Occipital lobe (tissue), 2 donors: ENCODE data around the gene NPIPB2. TPM values are rescaled to one million over a fixed set of nuclear protein-coding genes. Genes with fewer than 3 reads are reported as not detected.
"Not testable (repeated sequence)": the region's sequence is repeated elsewhere in the genome, so short reads cannot be mapped to it uniquely, and the experiment has no call there.

Source experiments
- DNase-seq: peaks from one replicate; lab custom pipeline; 2025; lab: John Stamatoyannopoulos, UW
- total RNA-seq: library from RNA; depleted of rRNA; stranded (reverse); fragments of >200 nt; gene quantifications from one replicate; pipeline ENCODE4 v1.2.3, GENCODE V29; 2014

Gene NPIPB2
- total RNA-seq: 0.78 TPM

DNA sequence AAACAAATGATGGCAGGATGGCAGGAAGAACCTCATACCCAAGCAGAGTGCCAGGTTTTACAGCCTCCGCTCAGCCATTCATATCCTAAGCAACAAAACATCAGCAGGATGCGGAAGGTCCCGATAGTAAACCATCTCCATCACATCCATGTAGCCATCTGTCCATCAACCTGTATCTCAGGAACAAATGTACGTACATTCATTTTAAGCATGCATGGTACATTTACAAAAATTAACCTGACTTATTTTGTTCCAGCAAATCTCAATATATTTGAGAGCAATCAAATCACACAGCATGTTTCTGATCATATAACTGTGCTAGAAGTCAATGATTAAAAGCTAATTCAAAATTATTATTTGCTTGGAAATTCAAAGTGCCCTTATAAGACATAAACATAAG lies at the start of gene NPIPB2:
Gene NPIPB2 (minus strand): TSS at position 101 of the 400 bp plus-strand sequence. CDS start 0 bp downstream, at position 101.
- DNase-seq: not testable (repeated sequence)

DNA sequence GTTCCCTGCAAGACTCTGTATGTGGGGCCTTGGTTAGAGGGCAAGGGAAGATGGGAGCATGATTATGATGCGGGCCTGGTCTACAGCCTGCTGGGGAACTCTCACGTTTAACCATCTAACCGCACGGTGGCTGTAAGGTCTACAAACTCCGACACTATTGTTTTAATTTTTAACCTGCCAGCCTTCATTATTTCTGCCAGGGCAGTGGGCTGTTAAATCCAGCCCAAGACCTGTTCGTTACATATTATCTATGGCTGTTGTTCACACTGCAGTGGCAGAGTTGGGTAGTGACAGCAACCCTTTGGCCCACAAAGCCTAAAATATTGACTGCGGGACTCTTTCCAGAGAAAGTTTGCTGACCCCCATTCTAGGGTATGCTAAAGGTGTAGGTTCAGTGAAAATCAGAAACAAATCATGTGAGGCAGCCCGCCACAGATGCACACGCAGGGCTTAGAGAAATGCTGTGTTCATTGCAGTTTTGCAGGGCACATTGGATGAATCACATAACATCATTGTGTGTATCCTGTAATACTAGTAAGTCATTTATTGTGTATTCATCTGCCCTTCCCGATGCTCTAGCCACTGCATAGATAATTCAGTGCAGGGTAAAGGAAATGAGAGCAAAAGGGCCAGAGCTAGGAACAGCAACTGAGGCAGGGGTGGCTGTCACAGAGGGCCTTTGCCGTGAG lies 49.0 kb upstream of the NPIPB2 start:
- no peak for DNase-seq

DNA sequence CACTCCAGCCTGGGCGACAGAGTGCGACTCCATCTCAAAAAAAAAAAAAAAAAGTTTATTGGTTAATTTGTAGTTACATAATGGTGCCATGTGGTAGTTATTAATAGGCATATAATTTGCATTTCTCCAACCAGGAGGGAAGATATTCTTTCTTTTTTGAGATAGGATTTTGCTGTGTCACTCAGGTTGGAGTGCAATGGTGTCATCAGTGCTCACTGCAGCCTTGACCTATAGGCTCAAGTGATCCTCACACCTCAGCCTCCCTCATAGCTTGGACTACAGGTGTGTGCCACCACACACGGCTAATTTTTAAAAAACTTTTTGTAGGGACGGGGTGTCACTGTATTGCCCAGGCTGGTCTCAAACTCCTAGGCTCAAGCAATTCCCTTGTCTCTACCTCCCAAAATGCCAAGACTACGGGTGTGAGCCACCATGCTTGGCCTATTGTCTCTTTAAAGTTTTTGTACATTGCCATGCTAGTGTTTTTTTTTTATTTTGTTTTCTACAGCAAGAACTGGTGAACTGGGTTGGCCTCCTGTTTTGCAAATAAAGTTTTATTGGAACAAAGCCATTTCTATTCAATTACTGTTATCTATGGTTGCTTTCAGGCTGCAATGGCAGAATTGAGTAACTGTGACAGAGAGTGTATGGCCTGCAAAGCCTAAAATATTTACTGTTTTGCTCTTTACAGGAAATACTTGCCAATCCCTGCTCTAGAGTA lies 46.6 kb upstream of the NPIPB2 start:
- no peak for DNase-seq

DNA sequence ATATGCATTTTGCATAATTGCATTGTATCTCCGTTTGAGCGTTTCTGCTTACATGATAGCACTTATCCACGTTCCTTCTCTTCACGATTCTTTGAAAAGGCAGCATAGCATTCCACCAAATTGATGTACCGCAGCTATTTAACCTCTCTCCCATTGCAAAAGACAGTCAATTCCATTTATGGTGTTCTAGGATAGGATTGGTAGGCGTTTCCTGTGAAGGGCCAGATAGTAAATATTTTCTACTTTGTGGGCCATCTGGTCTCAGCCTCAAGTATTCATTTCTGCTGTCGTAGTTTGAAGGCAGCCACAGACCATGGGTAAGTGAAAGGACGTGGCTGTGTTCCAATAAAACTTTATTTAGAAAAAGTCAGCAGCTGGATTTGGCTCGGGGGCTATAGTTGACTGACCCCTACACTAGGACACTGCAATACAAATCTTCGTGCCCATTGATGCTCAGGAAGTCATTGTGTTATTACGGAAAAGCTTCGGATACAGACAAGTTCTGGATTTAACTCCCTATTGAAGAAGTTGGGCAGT lies 44.7 kb upstream of the NPIPB2 start:
- DNase-seq: no peak

DNA sequence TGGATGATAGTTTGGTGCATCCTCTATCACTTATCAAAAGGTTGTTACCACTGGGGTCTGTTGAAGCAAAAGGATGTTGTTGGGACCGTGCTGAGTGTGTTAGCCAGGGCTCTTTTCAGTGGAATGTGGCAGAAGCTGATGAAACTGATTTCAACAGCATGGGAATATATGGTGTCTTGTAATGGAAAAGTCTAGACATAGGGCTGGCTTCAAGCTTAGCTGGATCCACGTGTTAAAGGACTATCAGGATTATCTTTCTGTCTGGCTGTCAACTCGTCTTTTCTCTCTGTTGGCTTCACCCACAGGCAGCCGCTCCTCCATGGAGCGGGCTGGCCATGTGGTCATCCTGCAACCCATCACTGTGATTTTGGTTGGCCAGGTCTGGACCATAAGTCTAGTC lies 43.4 kb upstream of the NPIPB2 start:
- no peak for DNase-seq

DNA sequence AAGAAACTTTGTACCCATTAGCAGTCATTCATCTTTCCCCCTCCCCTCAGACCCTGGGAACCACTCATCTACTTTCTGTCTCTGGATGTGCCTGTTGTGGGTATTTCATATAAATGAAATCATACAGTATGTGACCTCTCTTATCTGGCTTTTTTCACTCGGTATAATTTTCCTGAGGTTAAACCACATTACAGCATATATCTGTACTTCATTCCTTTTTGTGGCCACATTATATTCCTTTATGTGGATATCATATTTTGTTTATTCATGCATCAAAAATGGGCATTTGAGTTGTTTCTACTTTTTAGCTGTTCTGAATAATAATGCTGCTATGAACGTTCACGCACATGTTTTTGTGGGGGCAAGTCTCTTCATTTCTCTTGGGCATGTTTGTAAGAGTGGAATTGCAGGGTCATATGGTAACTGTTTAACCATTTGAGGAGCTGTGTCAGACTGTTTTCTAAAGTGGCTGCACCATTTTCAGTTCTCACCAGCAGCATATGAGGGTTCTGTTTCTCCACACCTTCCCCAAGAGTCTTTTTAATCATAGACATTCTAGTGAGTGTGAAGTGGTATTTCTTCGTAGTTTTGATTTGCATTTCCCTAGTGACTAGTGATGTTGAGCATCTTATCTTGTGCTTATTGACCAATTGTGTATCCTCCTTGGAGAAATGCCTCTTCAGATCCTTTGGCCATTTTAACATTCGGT lies 38.4 kb upstream of the NPIPB2 start:
- no peak for DNase-seq

DNA sequence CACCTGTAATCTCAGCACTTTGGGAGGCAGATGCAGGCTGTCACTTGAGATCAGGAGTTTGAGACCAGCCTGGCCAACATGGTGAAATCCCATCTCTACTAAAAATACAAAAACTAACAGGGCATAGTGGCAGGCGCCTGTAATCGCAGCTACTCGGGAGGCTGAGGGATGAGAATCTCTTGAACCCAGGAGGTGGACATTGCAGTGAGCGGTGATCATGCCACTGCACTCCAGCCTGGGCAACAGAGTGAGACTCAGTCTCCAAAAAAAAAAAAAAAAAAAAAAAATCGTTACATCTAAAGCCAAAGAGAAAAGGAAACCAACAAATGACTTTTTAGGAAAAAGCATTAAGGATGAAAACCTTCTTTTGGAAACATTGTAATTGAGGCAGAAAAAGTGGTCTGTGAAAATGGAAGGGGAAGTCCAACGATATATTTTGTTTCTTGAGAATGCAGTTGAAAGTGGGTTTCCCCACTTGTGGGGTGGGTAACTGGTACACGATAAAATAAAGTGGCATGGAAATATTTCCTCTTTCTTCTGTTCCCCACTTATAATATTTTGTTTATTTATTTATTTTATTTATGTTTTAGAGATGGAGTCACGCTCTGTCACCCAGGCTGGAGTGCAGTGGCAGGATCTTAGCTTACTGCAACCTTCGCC lies 37.3 kb upstream of the NPIPB2 start:
- no peak for DNase-seq

DNA sequence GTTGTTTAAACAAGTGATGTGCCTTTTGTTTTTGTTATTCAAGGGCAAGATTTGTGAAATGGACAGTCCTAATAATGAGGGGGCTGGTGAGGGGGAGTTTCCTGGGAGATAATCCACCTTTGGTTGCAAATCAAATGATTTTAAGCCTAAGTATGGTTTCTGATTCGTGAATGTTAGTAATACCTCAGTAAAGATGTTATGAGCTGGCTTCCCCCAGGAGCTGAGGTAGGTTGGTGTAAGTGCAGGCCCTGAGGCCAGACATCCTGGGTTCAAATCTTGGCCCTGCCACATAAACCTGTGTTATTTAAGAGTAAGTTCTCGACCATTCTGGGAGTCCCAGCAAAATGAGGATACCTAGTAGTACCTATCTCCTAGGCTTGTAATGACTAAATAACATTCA lies 36.2 kb upstream of the NPIPB2 start:
- DNase-seq: no peak

DNA sequence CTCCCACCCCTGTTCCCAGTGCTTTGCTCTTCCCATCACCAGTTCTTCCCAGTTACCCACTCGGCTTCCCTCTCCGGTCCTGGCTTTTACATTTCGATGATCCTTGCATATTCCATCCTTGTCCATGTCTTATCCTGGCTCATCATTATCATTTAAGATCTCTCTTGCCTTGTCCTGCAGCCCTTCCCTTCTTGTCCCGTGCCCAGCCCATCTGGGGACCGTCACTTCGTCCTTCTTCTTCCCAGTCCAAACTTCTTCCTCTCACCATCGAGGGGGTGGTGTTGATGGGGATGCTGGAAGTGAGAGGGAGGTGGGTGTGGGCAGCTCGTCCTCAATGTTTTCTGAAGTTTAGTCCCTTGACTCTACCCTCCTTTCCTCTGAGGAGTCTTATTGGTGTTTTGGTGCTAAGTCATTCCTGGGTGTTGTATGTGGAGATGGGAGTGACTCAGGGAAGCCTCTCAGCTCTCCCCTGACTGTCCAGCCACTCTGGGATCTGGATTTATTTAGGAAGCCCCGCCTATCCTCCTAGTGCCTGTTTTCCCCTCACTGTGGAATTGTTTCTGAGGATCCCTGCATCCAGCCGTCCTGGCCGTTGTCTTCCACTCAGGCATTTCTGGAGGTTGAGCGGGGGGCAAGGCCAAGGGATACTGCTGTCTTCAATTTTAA lies 35.7 kb upstream of the NPIPB2 start:
- no peak for DNase-seq

DNA sequence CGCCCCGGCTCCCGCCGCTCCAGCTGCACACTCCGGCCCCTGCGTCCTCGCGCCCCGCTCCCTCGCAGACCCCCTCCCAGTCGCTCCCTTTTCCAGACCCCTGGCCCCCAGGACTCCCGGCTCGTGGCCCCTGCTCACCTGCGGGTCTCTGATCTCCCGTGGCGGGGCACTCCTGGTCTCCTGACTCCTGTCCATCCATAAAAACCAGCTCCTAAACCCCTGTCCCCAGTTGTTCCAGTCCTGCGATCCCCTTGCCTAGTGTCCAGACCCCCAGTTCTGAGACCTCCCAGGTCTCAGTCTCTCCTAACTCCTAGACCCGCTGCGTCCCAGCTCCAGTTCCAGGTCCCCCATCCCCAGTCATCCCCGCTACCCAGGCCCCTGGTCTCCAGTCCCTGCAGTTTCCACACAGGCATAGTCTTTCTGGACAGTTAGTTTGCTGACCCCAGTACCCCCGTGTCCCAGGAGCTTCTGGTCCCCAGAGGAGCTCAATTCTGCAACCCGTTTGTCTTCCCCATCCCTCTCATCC lies 35.1 kb upstream of the NPIPB2 start:
- no peak for DNase-seq

DNA sequence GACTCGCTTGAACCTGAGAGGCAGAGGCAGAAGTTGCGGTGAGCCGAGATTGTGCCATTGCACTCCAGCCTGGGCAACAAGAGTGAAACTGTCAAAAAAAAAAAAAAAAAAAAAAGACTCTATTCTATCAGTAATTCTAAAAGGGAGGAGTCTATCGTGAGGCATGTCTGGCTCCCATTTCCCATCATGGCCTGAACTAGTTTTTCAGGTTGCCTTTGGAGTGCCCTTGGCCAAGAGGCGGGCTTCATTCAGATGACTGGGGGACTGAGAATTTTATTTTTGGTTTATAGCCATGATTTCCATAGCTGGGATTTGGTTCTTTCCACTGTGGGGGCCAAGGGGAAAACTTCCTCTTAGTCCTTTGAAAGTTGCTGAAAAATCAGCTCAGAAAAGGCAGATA lies 31.2 kb upstream of the NPIPB2 start:
- DNase-seq: no peak

DNA sequence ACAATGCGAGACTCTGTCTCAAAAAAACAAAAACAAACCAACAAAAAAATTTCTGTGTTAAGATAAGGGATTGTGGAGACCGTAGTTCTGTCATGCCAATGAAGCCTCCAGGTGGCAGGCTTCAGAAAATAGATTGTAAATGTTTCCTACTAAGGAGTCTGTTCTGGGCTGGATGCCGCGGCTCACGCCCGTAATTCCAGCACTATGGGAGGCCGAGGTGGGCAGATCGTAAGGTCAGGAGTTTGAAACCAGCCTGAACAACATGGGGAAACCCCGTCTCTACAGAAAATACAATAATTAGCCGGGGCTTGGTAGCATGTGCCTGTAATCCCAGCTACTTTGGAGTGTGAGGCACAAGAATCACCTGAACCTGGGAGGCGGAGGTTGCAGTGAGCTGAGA lies 30.3 kb upstream of the NPIPB2 start:
- no peak for DNase-seq

DNA sequence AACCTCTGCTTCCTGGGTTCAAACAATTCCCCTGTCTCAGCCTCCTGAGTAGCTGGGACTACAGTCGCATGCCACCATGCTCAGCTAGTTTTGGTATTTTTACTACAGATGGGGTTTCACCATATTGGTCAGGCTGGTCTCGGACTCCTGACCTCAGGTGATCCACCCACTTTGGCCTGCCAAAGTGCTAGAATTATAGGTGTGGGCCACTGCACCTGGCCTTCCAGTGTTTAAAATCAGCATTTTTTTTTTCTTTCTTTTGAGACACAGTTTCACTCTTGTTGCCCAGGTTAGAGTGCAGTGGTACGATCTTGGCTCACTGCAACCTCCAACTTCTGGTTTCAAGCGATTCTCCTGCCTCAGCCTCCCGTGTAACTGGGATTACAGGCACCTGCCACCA lies 28.4 kb upstream of the NPIPB2 start:
- not testable (repeated sequence) for DNase-seq

DNA sequence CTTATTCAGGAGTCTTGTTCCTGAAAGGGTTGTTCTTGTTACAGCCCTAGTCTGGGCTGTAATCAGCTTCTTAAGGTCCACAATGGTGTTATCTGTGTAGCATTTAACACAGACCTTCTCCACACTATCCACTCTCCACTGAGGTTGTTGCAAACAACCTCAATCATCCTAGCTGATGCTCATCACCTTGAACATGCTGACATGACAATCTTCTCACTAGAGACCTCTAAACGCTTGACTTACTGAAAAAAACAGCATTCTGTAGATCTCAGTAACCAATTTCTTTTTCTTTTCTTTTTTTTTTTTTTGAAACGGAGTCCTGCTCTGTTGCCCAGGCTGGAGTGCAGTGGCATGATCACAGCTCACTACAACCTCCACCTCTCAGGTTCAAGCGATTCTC lies 26.7 kb upstream of the NPIPB2 start:
- no peak for DNase-seq

DNA sequence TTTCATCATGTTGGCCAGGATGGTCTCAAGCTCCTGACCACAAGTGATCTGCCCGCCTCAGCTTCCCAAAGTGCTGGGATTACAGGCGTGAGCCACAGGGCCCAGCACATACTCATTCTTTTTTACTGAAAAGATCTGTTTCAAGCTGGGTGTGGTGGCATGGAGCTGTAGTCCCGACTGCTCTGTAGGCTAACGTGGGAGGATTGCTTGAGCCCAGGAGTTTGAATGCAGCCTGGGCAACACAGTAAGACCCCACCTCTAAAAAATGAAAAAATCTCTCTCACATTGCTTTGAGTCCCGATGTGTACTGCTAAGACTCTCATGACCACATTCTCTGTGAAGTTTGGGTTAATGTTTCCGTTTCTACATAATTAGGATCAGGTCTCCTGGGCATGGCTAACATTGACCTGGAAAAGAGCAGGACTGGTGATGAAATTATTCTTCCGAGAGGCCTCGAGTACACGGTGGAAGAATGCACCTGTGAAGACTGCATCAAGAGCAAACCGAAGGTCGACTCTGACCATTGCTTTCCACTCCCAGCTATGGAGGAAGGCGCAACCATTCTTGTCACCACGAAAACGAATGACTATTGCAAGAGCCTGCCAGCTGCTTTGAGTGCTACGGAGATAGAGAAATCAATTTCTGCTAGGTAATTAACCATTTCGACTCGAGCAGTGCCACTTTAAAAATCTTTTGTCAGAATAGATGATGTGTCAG lies 25.5 kb upstream of the NPIPB2 start:
- DNase-seq: no peak

DNA sequence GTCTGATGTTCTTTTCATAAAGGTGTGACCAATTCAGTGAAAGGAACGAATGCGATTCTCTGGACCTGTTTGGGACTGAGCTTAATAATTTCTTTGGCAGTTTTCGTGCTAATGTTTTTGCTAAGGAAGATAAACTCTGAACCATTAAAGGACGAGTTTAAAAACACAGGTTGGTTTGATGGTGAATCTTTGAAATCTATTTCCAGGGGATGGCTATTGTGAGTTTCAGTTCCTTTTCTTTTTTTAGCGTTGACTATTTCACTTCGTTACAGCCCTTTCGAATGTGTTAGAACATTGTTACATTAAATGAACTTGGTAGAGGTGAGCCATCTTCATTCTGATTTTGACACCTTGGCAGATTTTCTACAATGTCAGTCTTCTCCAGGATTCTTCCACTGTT lies 24.3 kb upstream of the NPIPB2 start:
- DNase-seq: no peak

DNA sequence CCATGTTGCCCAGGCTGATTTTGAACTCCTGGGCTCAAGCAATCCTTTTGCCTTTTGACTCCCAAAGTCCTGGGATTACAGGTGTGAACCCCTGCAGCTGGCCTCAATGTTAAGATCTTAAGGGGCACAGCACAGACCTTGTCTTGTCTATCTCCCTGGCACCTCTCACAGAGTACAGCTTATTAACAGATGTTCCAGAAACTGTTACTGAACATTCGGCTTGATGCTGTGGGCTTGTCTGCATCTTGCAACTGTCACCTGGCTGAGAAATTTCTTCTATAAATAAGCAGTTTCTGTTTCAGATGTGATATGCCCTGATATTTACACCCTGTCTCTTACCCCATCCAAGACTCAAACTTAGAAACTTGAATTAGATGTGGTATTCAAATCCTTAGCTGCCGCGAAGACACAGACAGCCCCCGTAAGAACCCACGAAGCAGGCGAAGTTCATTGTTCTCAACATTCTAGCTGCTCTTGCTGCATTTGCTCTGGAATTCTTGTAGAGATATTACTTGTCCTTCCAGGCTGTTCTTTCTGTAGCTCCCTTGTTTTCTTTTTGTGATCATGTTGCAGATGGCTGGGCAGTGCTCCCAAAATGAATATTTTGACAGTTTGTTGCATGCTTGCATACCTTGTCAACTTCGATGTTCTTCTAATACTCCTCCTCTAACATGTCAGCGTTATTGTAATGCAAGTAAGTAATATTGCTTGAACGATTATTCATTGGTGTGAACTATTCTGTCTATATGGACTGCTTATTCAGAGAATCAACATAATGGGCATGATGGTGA lies 23.1 kb upstream of the NPIPB2 start, which contains the start of gene TNFRSF17:
Gene TNFRSF17 (plus strand): TSS at position 450 of the 791 bp plus-strand sequence. CDS start 115 bp downstream, at position 565.
- no peak for DNase-seq

DNA sequence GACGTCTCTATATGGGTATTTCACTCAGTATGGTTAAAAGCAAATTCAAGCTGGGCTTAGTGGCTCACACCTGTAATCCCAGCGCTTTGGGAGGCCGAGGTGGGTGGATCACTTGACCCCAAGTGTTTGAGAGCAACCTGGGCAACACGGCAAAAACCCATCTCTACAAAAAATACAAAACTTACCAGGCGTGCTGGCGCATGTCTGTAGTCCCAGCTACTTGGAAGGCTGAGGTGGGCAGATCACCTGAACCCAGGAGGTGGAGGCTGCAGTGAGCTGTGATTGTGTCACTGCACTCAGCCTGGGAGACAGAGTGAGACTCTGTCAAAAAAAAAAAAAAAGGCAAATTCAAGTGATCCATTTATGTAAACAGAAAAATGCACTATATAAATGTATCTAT lies 21.9 kb upstream of the NPIPB2 start:
- no peak for DNase-seq

DNA sequence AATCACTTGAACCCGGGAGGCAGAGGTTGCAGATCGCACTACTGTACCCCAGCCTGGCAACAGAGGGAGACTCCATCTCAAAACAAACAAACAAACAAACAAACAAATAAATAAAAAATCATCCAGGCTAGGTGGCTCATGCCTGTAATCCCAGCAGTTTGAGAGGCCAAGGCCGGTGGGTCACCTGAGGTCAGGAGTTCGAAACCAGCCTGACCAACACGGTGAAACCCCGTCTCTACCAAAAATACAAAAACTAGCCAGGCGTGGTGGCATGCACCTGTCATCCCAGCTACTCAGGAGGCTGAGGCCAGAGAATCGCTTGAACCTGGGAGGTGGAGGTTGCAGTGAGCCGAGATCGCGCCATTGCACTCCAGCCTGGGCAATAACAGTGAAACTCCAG lies 21.1 kb upstream of the NPIPB2 start:
- not testable (repeated sequence) for DNase-seq
